A549 (cell line): ENCODE results near the gene TANK. TPM values are rescaled to one million over a fixed set of nuclear protein-coding genes. Genes with fewer than 3 reads are reported as not detected.

Experiments used
- ATAC-seq, 2 experiments: fragments of 200-7000 bp in 1 of 2; fragments of >200 bp in 1 of 2; cut with Nextera tagmentation in 1 of 2; cut with Tn5 transposase in 1 of 2; 3 replicates each; pipeline versions ENCODE4 v1.8.0 to v1.9.1; 2018 to 2020; ENCODE audit warnings: mild to moderate bottlenecking in 1 of 2, moderate library complexity in 1 of 2
- CTCF ChIA-PET: fragments of 300-600 bp; sonication (Branson Sonifier 250); formaldehyde crosslinking; extraction: SDS; loops from one replicate; lab custom pipeline; 2021; ENCODE audit warnings: antibody characterized with exemption, inconsistent platforms; lab: Yijun Ruan, JAX
- POLR2A ChIA-PET: fragments of 350-600 bp; formaldehyde crosslinking; extraction: SDS; loops from one replicate; lab custom pipeline; 2021; ENCODE audit warnings: antibody characterized with exemption, inconsistent platforms; lab: Yijun Ruan, JAX
- DNase-seq, 2 experiments: peaks; one replicate each; pipeline versions ENCODE4 v3.0.0 to v3.0.0-alpha.2; 2011 to 2016; ENCODE audit warnings: low read depth in 1 of 2, low spot score in 1 of 2
- FAIRE-seq: peaks from 2 replicates; lab custom pipeline; 2011; peaks lifted over from hg19 to GRCh38; lab: Jason Lieb, UNC
- H3K27ac ChIP-seq, 2 experiments: fragments of >200 bp; sonication (Bioruptor Twin); formaldehyde crosslinking; 3 replicates each; pipeline ENCODE4 v1.5.1; 2016 to 2017
- H3K4me1 ChIP-seq: fragments of >200 bp; sonication (Bioruptor Twin); formaldehyde crosslinking; 3 replicates; pipeline ENCODE4 v1.6.1; 2016
- H3K4me2 ChIP-seq: fragments of >200 bp; sonication (Bioruptor Twin); formaldehyde crosslinking; 3 replicates; pipeline ENCODE4 v1.6.1; 2016
- H3K4me3 ChIP-seq: fragments of >200 bp; sonication (Bioruptor Twin); formaldehyde crosslinking; 3 replicates; pipeline ENCODE4 v1.5.1; 2016
- H3K9me3 ChIP-seq: fragments of >200 bp; sonication (Bioruptor Twin); formaldehyde crosslinking; 3 replicates; pipeline ENCODE4 v1.6.1; 2016
- BHLHE40 ChIP-seq: IDR thresholded peaks from 2 replicates; pipeline ENCODE4 v1.6.1; 2012; ENCODE audit warnings: low read depth, low read length, inconsistent platforms
- CBX2 ChIP-seq: fragments of 200-600 bp; sonication (generic); IDR thresholded peaks from 2 replicates; pipeline ENCODE4 v1.6.1; 2016; ENCODE audit warnings: low read depth, mild to moderate bottlenecking, borderline replicate concordance
- CBX8 ChIP-seq: fragments of 200-600 bp; sonication (generic); IDR thresholded peaks from 2 replicates; pipeline ENCODE4 v1.6.1; 2016
- CEBPB ChIP-seq, 2 experiments: fragments of >200 bp in 1 of 2; sonication (Bioruptor Twin) in 1 of 2; formaldehyde crosslinking in 1 of 2; IDR thresholded peaks; 2 replicates each; pipeline ENCODE4 v1.6.1; 2012 to 2016
- FOSB ChIP-seq: fragments of 250-450 bp; sonication (Bioruptor Pico); IDR thresholded peaks from 2 replicates; pipeline ENCODE4 v1.5.0; 2020; ENCODE audit warnings: mild to moderate bottlenecking, moderate library complexity
- FOSL2 ChIP-seq, 2 experiments: fragments of 450-650 bp in 1 of 2; fragments of >200 bp in 1 of 2; sonication (Bioruptor Twin) in 1 of 2; formaldehyde crosslinking; IDR thresholded peaks; 2 replicates each; pipeline versions ENCODE4 v1.5.0 to v1.6.1; 2016 to 2020; ENCODE audit warnings: mild to moderate bottlenecking in 1 of 2, moderate library complexity in 1 of 2
- HDAC2 ChIP-seq: fragments of 200-600 bp; sonication (generic); IDR thresholded peaks from 2 replicates; pipeline ENCODE4 v1.6.1; 2016
- HOXB5 ChIP-seq: fragments of 250-450 bp; sonication (Bioruptor Pico); IDR thresholded peaks from 2 replicates; pipeline ENCODE4 v1.5.0; 2020; ENCODE audit warnings: mild to moderate bottlenecking, moderate library complexity
- JUNB ChIP-seq: fragments of >200 bp; sonication (Bioruptor Twin); formaldehyde crosslinking; IDR thresholded peaks from 2 replicates; pipeline ENCODE4 v1.6.1; 2016
- KDM1A ChIP-seq: fragments of 200-600 bp; sonication (generic); IDR thresholded peaks from 2 replicates; pipeline ENCODE4 v1.6.1; 2016; ENCODE audit warnings: low read depth, mild to moderate bottlenecking
- MAFK ChIP-seq: fragments of 450-650 bp; IDR thresholded peaks from 2 replicates; pipeline ENCODE4 v1.6.1; 2014; ENCODE audit not compliant: partially characterized antibody
- MAX ChIP-seq: IDR thresholded peaks from 2 replicates; pipeline ENCODE4 v1.6.1; 2012
- NPAS2 ChIP-seq: fragments of 250-450 bp; sonication (Bioruptor Pico); IDR thresholded peaks from 2 replicates; pipeline ENCODE4 v1.8.0; 2022; ENCODE audit warnings: mild to moderate bottlenecking, moderate library complexity, borderline replicate concordance
- PHF8 ChIP-seq: fragments of 200-600 bp; sonication (generic); IDR thresholded peaks from 2 replicates; pipeline ENCODE4 v1.6.1; 2016; ENCODE audit warnings: low read depth, mild to moderate bottlenecking, antibody characterized with exemption, moderate library complexity, borderline replicate concordance
- POLR2A ChIP-seq: IDR thresholded peaks from 2 replicates; pipeline ENCODE4 v1.6.1; 2012; ENCODE audit warnings: mild to moderate bottlenecking, low read length
- RAD21 ChIP-seq, 2 experiments: fragments of >200 bp in 1 of 2; sonication (Bioruptor Twin) in 1 of 2; formaldehyde crosslinking in 1 of 2; IDR thresholded peaks in 1 of 2; conservative IDR thresholded peaks in 1 of 2; 2 replicates in 1 of 2; 3 replicates in 1 of 2; pipeline ENCODE4 v1.6.1; 2012 to 2018; ENCODE audit warnings: inconsistent platforms in 1 of 2
- RARB ChIP-seq: fragments of 250-450 bp; sonication (Bioruptor Pico); IDR thresholded peaks from 2 replicates; pipeline ENCODE4 v1.8.0; 2021; ENCODE audit warnings: mild to moderate bottlenecking, moderate library complexity
- SMC3 ChIP-seq: fragments of >200 bp; sonication (Bioruptor Twin); formaldehyde crosslinking; IDR thresholded peaks from 3 replicates; pipeline ENCODE4 v1.6.1; 2018; ENCODE audit warnings: inconsistent platforms
- TFCP2L1 ChIP-seq: fragments of 250-450 bp; sonication (Bioruptor Pico); IDR thresholded peaks from 2 replicates; pipeline ENCODE4 v1.5.0; 2021; ENCODE audit warnings: mild to moderate bottlenecking
- USF2 ChIP-seq: fragments of 450-650 bp; IDR thresholded peaks from 2 replicates; pipeline ENCODE4 v1.6.1; 2014; ENCODE audit warnings: antibody characterized with exemption
- ZC3H11A ChIP-seq: fragments of 450-650 bp; IDR thresholded peaks from 2 replicates; pipeline ENCODE4 v1.6.1; 2014; ENCODE audit warnings: antibody characterized with exemption, mild to moderate bottlenecking
- ZFP36 ChIP-seq: fragments of 450-650 bp; IDR thresholded peaks from 2 replicates; pipeline ENCODE4 v1.6.1; 2014; ENCODE audit warnings: borderline replicate concordance; ENCODE audit not compliant: partially characterized antibody
- WGBS: methylation state at CpG from one replicate; pipeline ENCODE4 v1.1.6; 2017; ENCODE audit errors: missing lambda C conversion rate; 5-methylcytosine and 5-hydroxymethylcytosine counted together
- polyA plus RNA-seq, 4 experiments: library from polyadenylated mRNA; depleted of rRNA in 3 of 4; stranded (reverse); fragments of >200 nt; fragmentation: RNase III in 1 of 4; extraction: RNeasy Plus Mini Kit Qiagen cat#74134 plus additional on column Dnase treatment in 1 of 4; gene quantifications; 2 replicates in 3 of 4; 3 replicates in 1 of 4; pipeline ENCODE4 v1.2.3, GENCODE V29; 2011 to 2017
- TF ChIP-seq, protein P1 (sequence below): fragments of >200 bp; sonication (Bioruptor Twin); formaldehyde crosslinking; IDR thresholded peaks from 2 replicates; pipeline ENCODE4 v1.6.1; 2016
- TF ChIP-seq, protein P2 (sequence below): IDR thresholded peaks from 2 replicates; pipeline ENCODE4 v1.6.1; 2012; ENCODE audit warnings: low read depth, borderline replicate concordance
- TF ChIP-seq, protein P3 (sequence below): fragments of >200 bp; sonication (Bioruptor Twin); formaldehyde crosslinking; IDR thresholded peaks from 3 replicates; pipeline ENCODE4 v1.5.1; 2016

Gene TANK
- polyA plus RNA-seq, 2 of the 4 experiments (the other 2 are of a cell fraction): 59.6 to 76.3 TPM

DNA sequence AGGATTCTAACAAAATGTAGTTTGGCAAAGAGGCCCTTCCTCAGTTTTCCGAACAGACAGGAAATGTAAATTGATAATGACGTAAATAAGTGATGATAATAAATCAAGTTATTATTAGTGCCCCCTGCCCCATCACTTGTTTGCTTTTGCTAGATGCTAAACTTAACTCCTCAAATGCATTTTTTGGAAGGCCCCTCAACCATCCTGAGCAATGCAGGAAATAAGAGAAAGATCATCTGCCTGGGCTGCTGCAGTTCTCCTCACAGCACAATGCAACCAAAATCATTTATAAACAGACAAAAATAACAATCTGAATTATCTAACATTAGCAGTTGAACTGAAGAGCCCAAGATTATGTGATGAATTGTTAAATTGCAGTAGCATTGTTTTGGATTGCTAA, 85.4 kb downstream of the TANK start:
- ATAC-seq (no peak), DNase-seq (no peak), FAIRE-seq (no peak)
- ChIA-PET POLR2A (no interaction called here), CTCF (no interaction called here)
- Histone ChIP-seq H3K4me1 (no peaks in the 10 kb centered on the region), H3K27ac (peak overlapping the region in 1 of 2 experiments; percentile 80; a peak in 1 of 6 replicates), H3K4me2 (peak overlapping the region; percentile 69), H3K4me3 (peak overlapping the region; percentile 45)
- 68% methylated on average over 2 of the region's 2 CpGs for WGBS
- TF ChIP-seq RARB (CRISPR knock-in tag): no peak
- no peak for TF ChIP-seq FOSL2 (IDR thresholded peaks at IDR 0.05)
- TF ChIP-seq FOSL2 (CRISPR knock-in tag; IDR thresholded peaks at IDR 0.05): no peak
- TF ChIP-seq CBX8: no peak
- no peak for TF ChIP-seq TFCP2L1
- no peak for TF ChIP-seq PHF8
- TF ChIP-seq FOSB (CRISPR knock-in tag): no peak
- no peak for TF ChIP-seq NPAS2 (CRISPR knock-in tag)
- no peak for TF ChIP-seq MAFK
- TF ChIP-seq, all 56 proteins: peak for 0
- H3K9me3 ChIP-seq: no peaks in the 10 kb centered on the region

GRCh38 chr2:161246281-161246680, 86.1 kb downstream of the TANK start:
- no peak overlapping the region for H3K4me2 ChIP-seq
- 0 out of 3 replicates have a peak, but pooled peaks cover 3% of the 10 kb centered on the region for H3K4me1 ChIP-seq
- POLR2A ChIA-PET: no interaction called here
- H3K9me3 ChIP-seq: no peaks in the 10 kb centered on the region
- 97% methylated on average over 5 of the region's 5 CpGs for WGBS
- CTCF ChIA-PET: interaction anchor here (1.1 kb wide), 1 partner anchor 9 kb away, joined by 3 read pairs; no protein-coding TSS in a partner anchor
- TF ChIP-seq, protein P1, sequence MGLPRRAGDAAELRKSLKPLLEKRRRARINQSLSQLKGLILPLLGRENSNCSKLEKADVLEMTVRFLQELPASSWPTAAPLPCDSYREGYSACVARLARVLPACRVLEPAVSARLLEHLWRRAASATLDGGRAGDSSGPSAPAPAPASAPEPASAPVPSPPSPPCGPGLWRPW: no peak
- no peak for TF ChIP-seq HOXB5 (CRISPR knock-in tag)
- no peak for TF ChIP-seq CEBPB (IDR thresholded peaks at IDR 0.05)
- TF ChIP-seq MAX: no peak
- TF ChIP-seq JUNB: no peak
- no peak for TF ChIP-seq BHLHE40
- TF ChIP-seq HDAC2: no peak
- no peak for TF ChIP-seq ZFP36
- no peak for TF ChIP-seq FOSL2 (IDR thresholded peaks at IDR 0.05)
- no peak for TF ChIP-seq FOSL2 (CRISPR knock-in tag; IDR thresholded peaks at IDR 0.05)
- no peak for TF ChIP-seq CBX2
- no peak for TF ChIP-seq KDM1A
- TF ChIP-seq, protein P2, sequence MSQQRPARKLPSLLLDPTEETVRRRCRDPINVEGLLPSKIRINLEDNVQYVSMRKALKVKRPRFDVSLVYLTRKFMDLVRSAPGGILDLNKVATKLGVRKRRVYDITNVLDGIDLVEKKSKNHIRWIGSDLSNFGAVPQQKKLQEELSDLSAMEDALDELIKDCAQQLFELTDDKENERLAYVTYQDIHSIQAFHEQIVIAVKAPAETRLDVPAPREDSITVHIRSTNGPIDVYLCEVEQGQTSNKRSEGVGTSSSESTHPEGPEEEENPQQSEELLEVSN: no peak
- TF ChIP-seq USF2: no peak
- no peak for TF ChIP-seq POLR2A
- FAIRE-seq: no peak
- no peak overlapping the region for H3K27ac ChIP-seq
- no peak overlapping the region for H3K4me3 ChIP-seq
- no peak for ATAC-seq
- DNase-seq: no peak

DNA sequence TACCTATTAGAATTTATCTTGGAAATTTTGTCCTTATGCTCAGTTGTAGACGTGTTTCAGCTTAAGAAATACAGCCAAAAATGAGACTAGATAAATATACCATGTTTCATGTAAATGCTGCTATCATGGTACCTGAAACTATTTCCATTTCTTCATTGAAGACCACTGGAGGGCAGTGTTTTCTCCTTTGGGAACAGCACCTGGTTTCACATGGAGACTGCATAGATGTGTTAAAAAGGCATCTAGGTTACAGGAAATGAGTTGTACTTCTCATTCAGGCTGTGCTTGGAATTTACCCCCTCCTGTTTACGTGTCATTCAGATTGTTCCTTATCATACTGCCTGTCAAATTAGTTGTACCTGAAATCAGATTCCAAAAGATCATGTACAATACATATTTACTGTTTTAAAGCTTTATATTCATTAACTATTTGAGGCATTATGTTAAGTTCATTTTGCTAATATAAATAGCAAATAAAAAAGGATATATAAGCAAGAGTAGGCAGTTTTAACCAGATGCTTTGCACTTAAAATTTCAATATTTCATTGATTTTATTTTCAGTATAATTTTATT, 90.7 kb downstream of the TANK start:
- CTCF ChIA-PET: interaction anchor here (0.6 to 2.5 kb wide), 19 partner anchors 9 to 976 kb away, joined by 3 to 19 read pairs (median 5); partner anchors contain the start of gene PSMD14
- Histone ChIP-seq H3K9me3 (no peaks in the 10 kb centered on the region), H3K4me2 (no peak overlapping the region), H3K4me3 (no peak overlapping the region)
- 4% methylated on average over 2 of the region's 2 CpGs for WGBS
- POLR2A ChIA-PET: interaction anchor here (1.1 kb wide), 1 partner anchor 57 kb away, joined by 3 read pairs; the partner anchor contains the start of gene PSMD14
- DNase-seq: peak; percentile 68 to 73
- ATAC-seq: peak; percentile 95 to 96
- peak; percentile 96 for FAIRE-seq
- TF ChIP-seq, protein P3, sequence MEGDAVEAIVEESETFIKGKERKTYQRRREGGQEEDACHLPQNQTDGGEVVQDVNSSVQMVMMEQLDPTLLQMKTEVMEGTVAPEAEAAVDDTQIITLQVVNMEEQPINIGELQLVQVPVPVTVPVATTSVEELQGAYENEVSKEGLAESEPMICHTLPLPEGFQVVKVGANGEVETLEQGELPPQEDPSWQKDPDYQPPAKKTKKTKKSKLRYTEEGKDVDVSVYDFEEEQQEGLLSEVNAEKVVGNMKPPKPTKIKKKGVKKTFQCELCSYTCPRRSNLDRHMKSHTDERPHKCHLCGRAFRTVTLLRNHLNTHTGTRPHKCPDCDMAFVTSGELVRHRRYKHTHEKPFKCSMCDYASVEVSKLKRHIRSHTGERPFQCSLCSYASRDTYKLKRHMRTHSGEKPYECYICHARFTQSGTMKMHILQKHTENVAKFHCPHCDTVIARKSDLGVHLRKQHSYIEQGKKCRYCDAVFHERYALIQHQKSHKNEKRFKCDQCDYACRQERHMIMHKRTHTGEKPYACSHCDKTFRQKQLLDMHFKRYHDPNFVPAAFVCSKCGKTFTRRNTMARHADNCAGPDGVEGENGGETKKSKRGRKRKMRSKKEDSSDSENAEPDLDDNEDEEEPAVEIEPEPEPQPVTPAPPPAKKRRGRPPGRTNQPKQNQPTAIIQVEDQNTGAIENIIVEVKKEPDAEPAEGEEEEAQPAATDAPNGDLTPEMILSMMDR: peak; percentile 77
- TF ChIP-seq ZC3H11A: no peak
- TF ChIP-seq MAX: 0 out of 2 replicates have a peak, but pooled peaks have one; percentile 24
- peak; percentile 47 to 63; a peak in 4 of 5 replicates for TF ChIP-seq RAD21 (conservative IDR thresholded peaks at IDR 0.05 in 1 of 2, IDR thresholded peaks at IDR 0.05 in 1 of 2)
- peak; percentile 67 for TF ChIP-seq SMC3
- TF ChIP-seq, all 56 proteins: peak for 4
- H3K27ac ChIP-seq: no peak overlapping the region
- 0 out of 3 replicates have a peak, but pooled peaks cover 3% of the 10 kb centered on the region for H3K4me1 ChIP-seq
